GM23338 (cell line): ENCODE results near the gene SLC36A3. TPM values are rescaled to one million over a fixed set of nuclear protein-coding genes. Genes with fewer than 3 reads are reported as not detected.
A peak's percentile ranks its signal among the peaks of the same experiment; 100 is the strongest.

ENCODE experiments used
- ATAC-seq: fragments of 200-7000 bp; cut with Tn5 transposase; 3 replicates; pipeline ENCODE4 v1.9.1; 2020
- DNase-seq: peaks from one replicate; pipeline ENCODE4 v3.0.0-alpha.2; 2015; ENCODE audit warnings: low spot score
- H2AFZ ChIP-seq: fragments of 200-600 bp; sonication (generic); 2 replicates; pipeline ENCODE4 v1.8.0; 2016; ENCODE audit warnings: antibody characterized with exemption, mild to moderate bottlenecking, moderate library complexity
- H3F3A ChIP-seq: fragments of 200-600 bp; sonication (generic); replicated peaks from 2 replicates; pipeline ENCODE4 v1.8.0; 2017; ENCODE audit warnings: antibody characterized with exemption, mixed run types, low read depth
- H3K27ac ChIP-seq: fragments of 200-600 bp; sonication (generic); 2 replicates; pipeline ENCODE4 v1.6.1; 2016; ENCODE audit warnings: low read depth
- H3K27me3 ChIP-seq: fragments of 200-600 bp; sonication (generic); 2 replicates; pipeline ENCODE4 v1.8.0; 2016; ENCODE audit warnings: mild to moderate bottlenecking, mixed run types, moderate library complexity; ENCODE audit not compliant: insufficient read depth
- H3K36me3 ChIP-seq: fragments of 200-600 bp; sonication (generic); 2 replicates; pipeline ENCODE4 v1.8.0; 2016; ENCODE audit warnings: mild to moderate bottlenecking; ENCODE audit not compliant: insufficient read depth
- H3K4me1 ChIP-seq: fragments of 200-600 bp; sonication (generic); 2 replicates; pipeline ENCODE4 v1.8.0; 2016; ENCODE audit warnings: mild to moderate bottlenecking, moderate library complexity; ENCODE audit not compliant: insufficient read depth
- H3K4me2 ChIP-seq: fragments of 200-600 bp; sonication (generic); 2 replicates; pipeline ENCODE4 v1.7.1; 2017; ENCODE audit warnings: mixed run types
- H3K4me3 ChIP-seq: fragments of 200-600 bp; sonication (generic); 2 replicates; pipeline ENCODE4 v1.6.1; 2016; ENCODE audit warnings: mixed run types
- H3K79me2 ChIP-seq: fragments of 200-600 bp; sonication (generic); replicated peaks from 2 replicates; pipeline ENCODE4 v1.8.0; 2017; ENCODE audit warnings: mild to moderate bottlenecking; ENCODE audit not compliant: insufficient read depth
- H3K9me2 ChIP-seq: fragments of 200-600 bp; sonication (generic); 2 replicates; pipeline ENCODE4 v1.8.0; 2017; ENCODE audit not compliant: insufficient read depth
- H4K20me1 ChIP-seq: fragments of 200-600 bp; sonication (generic); replicated peaks from 2 replicates; pipeline ENCODE4 v1.8.0; 2017; ENCODE audit warnings: mild to moderate bottlenecking; ENCODE audit not compliant: insufficient read depth
- H3K27ac Mint-ChIP-seq: 2 replicates; pipeline ENCODE4 v1.8.0; 2020; ENCODE audit warnings: inconsistent platforms, mild to moderate bottlenecking, moderate library complexity, mixed read lengths
- H3K27me3 Mint-ChIP-seq: 3 replicates; pipeline ENCODE4 v1.8.0; 2022; ENCODE audit warnings: low read depth, mild to moderate bottlenecking, moderate library complexity, mixed read lengths, inconsistent platforms; ENCODE audit not compliant: insufficient read depth, poor library complexity
- H3K36me3 Mint-ChIP-seq: 3 replicates; pipeline ENCODE4 v1.8.0; 2021; ENCODE audit warnings: low read depth, mild to moderate bottlenecking, inconsistent platforms, moderate library complexity, mixed read lengths
- H3K4me1 Mint-ChIP-seq: 3 replicates; pipeline ENCODE4 v1.8.0; 2020; ENCODE audit warnings: mild to moderate bottlenecking, inconsistent platforms, mixed read lengths
- H3K4me3 Mint-ChIP-seq: 3 replicates; pipeline ENCODE4 v1.8.0; 2021; ENCODE audit warnings: moderate library complexity, mild to moderate bottlenecking, inconsistent platforms, mixed read lengths
- H3K9me3 Mint-ChIP-seq: 3 replicates; pipeline ENCODE4 v1.8.0; 2020; ENCODE audit warnings: moderate library complexity, mild to moderate bottlenecking, inconsistent platforms, mixed read lengths
- CREB1 ChIP-seq: fragments of 250-450 bp; sonication (Bioruptor Pico); IDR thresholded peaks from 2 replicates; pipeline ENCODE4 v1.5.0; 2020; ENCODE audit warnings: low read depth, mild to moderate bottlenecking, moderate library complexity
- EZH2 ChIP-seq: fragments of 200-600 bp; sonication (generic); IDR thresholded peaks from one replicate; pipeline ENCODE4 v1.8.0; 2017; ENCODE audit warnings: antibody characterized with exemption, mild to moderate bottlenecking, low read depth; ENCODE audit not compliant: unreplicated experiment
- EZH2phosphoT487 ChIP-seq: fragments of 200-600 bp; sonication (generic); IDR thresholded peaks from one replicate; pipeline ENCODE4 v1.8.1; 2018; ENCODE audit warnings: antibody characterized with exemption; ENCODE audit not compliant: unreplicated experiment
- JUNB ChIP-seq: IDR thresholded peaks from one replicate; pipeline ENCODE4 v1.6.1; 2016; ENCODE audit warnings: antibody characterized with exemption; ENCODE audit not compliant: unreplicated experiment
- NANOG ChIP-seq: IDR thresholded peaks from 2 replicates; pipeline ENCODE4 v1.6.1; 2016; ENCODE audit warnings: antibody characterized with exemption, borderline replicate concordance
- POLR2AphosphoS5 ChIP-seq: IDR thresholded peaks from 2 replicates; pipeline ENCODE4 v1.6.1; 2016; ENCODE audit warnings: antibody characterized with exemption, low read depth
- STAT1 ChIP-seq: IDR thresholded peaks from one replicate; pipeline ENCODE4 v1.6.1; 2016; ENCODE audit warnings: antibody characterized with exemption; ENCODE audit not compliant: unreplicated experiment
- ZNF114 ChIP-seq: fragments of 250-450 bp; sonication (Bioruptor Pico); IDR thresholded peaks from 2 replicates; pipeline ENCODE4 v1.5.0; 2020; ENCODE audit warnings: mild to moderate bottlenecking, moderate library complexity
- ZNF331 ChIP-seq: fragments of 250-450 bp; sonication (Bioruptor Pico); IDR thresholded peaks from 2 replicates; pipeline ENCODE4 v1.5.0; 2020; ENCODE audit warnings: low read depth, mild to moderate bottlenecking, moderate library complexity
- polyA plus RNA-seq: library from polyadenylated mRNA; unstranded; fragments of >200 nt; fragmentation: Nextera tagmentation; extraction: Ambion mirVana; gene quantifications from 2 replicates; pipeline ENCODE4 v1.2.1, GENCODE V29; 2016
- total RNA-seq: library from RNA; depleted of rRNA; stranded (reverse); fragments of >200 nt; shearing (Covaris generic); gene quantifications from 2 replicates; pipeline ENCODE4 v1.2.3, GENCODE V29; 2014
- TF ChIP-seq, protein P1 (sequence below): IDR thresholded peaks from 2 replicates; pipeline ENCODE4 v1.6.1; 2016; ENCODE audit warnings: antibody characterized with exemption
- TF ChIP-seq, protein P2 (sequence below), 2 experiments: fragments of 200-600 bp in 1 of 2; sonication (generic) in 1 of 2; conservative IDR thresholded peaks; 2 replicates each; pipeline versions ENCODE4 v1.5.1 to v1.6.1; 2016 to 2017; ENCODE audit warnings: antibody characterized with exemption in 2 of 2, low read depth in 2 of 2, mild to moderate bottlenecking in 2 of 2, moderate library complexity in 1 of 2
- TF ChIP-seq, protein P3 (sequence below): fragments of 250-450 bp; sonication (Bioruptor Pico); IDR thresholded peaks from 2 replicates; pipeline ENCODE4 v1.5.0; 2020; ENCODE audit warnings: mild to moderate bottlenecking, moderate library complexity

SLC36A3 gene
- total and polyA plus RNA-seq, 2 experiments from 2014 or later: not detected

DNA sequence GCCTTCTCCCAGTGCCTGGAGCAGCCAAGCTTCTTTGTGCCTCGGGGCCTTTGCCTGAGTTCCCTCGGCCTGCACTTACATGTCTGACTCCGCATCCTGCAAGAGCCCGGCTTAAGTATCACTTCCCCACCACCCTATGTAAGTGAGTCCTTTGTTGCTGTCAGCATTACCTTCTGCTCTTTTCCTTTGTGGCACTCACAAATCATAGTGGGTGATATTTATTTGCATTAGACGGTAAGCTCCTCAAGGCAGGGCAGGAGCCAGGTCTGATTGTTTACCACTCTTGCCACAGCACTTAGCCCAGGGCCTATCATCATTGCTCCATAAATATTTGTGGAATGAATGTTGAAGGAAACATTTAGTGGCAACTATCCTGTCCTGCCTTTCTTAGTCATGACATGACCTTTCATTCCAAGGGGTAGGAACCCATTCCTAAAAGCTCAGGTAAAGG is 45.8 kb downstream of the SLC36A3 start:
- H3K9me2 ChIP-seq: no peaks in the 10 kb centered on the region
- H3K4me1 ChIP-seq: peaks cover 9% of the 10 kb centered on the region
- H3K4me2 ChIP-seq: no peak overlapping the region
- no peak overlapping the region for H3K4me3 ChIP-seq
- no peaks in the 10 kb centered on the region for H3K36me3 ChIP-seq
- Mint-ChIP-seq H3K9me3 (no peaks in the 10 kb centered on the region), H3K27me3 (peaks cover 6% of the 10 kb centered on the region), H3K27ac (peak overlapping the region; percentile 40; the same call in 1 of the 2 replicates), H3K36me3 (no peaks in the 10 kb centered on the region; the same call in 2 of the 3 replicates), H3K4me3 (no peak overlapping the region), H3K4me1 (peaks cover 22% of the 10 kb centered on the region)
- no peaks in the 10 kb centered on the region for H4K20me1 ChIP-seq
- H3K79me2 ChIP-seq: peaks cover 21% of the 10 kb centered on the region
- H2AFZ ChIP-seq: no peak overlapping the region
- H3K27me3 ChIP-seq: no peaks in the 10 kb centered on the region
- peak overlapping the region; percentile 9; the same call in 1 of the 2 replicates for H3K27ac ChIP-seq
- ATAC-seq (no peak), DNase-seq (no peak)
- no peaks in the 10 kb centered on the region for H3F3A ChIP-seq
- TF ChIP-seq, protein P1, sequence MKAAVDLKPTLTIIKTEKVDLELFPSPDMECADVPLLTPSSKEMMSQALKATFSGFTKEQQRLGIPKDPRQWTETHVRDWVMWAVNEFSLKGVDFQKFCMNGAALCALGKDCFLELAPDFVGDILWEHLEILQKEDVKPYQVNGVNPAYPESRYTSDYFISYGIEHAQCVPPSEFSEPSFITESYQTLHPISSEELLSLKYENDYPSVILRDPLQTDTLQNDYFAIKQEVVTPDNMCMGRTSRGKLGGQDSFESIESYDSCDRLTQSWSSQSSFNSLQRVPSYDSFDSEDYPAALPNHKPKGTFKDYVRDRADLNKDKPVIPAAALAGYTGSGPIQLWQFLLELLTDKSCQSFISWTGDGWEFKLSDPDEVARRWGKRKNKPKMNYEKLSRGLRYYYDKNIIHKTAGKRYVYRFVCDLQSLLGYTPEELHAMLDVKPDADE: no peak
- TF ChIP-seq, protein P2, sequence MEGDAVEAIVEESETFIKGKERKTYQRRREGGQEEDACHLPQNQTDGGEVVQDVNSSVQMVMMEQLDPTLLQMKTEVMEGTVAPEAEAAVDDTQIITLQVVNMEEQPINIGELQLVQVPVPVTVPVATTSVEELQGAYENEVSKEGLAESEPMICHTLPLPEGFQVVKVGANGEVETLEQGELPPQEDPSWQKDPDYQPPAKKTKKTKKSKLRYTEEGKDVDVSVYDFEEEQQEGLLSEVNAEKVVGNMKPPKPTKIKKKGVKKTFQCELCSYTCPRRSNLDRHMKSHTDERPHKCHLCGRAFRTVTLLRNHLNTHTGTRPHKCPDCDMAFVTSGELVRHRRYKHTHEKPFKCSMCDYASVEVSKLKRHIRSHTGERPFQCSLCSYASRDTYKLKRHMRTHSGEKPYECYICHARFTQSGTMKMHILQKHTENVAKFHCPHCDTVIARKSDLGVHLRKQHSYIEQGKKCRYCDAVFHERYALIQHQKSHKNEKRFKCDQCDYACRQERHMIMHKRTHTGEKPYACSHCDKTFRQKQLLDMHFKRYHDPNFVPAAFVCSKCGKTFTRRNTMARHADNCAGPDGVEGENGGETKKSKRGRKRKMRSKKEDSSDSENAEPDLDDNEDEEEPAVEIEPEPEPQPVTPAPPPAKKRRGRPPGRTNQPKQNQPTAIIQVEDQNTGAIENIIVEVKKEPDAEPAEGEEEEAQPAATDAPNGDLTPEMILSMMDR (conservative IDR thresholded peaks at IDR 0.05; ENCODE audit: low read depth in 2 of 2): no peak
- TF ChIP-seq ZNF114 (CRISPR knock-in tag) (no peak), EZH2phosphoT487 (no peak), NANOG (no peak), JUNB (no peak), STAT1 (no peak), POLR2AphosphoS5 (no peak), EZH2 (no peak), ZNF331 (CRISPR knock-in tag) (no peak)

DNA sequence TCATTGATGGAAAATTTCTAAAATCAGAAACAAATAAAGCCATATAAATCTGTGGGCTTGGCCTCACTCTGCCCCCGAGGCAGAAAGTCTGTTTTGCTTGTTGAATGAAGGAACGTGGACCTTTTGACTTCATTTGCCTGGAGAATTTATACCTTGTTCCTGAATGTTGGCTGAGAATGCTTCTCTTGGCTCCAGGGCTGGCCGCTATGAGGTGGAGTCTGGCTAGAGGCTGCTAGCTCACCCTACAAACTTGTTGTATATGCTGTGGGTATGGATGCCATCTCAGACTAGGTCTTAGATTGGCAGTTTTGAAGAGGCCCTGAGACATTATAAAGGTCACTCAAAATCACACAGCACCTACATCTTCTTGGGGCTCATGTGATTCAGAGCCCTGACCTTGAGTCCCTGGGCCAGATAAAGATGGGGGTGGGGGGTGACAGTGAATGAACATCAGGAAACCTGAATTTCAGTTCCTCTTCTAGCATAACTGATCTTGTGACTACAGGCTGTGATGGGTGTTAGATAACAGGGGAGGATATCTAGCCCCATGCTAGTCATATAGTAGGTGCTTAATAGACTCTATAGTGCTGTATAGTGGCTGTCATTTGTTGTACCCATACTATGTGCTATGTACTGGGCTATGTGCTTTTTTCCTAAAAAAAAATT is 47.8 kb downstream of the SLC36A3 start:
- no peak overlapping the region for H3K4me2 ChIP-seq
- Mint-ChIP-seq H3K4me3 (no peak overlapping the region), H3K27me3 (peaks cover 9% of the 10 kb centered on the region)
- TF ChIP-seq, protein P3, sequence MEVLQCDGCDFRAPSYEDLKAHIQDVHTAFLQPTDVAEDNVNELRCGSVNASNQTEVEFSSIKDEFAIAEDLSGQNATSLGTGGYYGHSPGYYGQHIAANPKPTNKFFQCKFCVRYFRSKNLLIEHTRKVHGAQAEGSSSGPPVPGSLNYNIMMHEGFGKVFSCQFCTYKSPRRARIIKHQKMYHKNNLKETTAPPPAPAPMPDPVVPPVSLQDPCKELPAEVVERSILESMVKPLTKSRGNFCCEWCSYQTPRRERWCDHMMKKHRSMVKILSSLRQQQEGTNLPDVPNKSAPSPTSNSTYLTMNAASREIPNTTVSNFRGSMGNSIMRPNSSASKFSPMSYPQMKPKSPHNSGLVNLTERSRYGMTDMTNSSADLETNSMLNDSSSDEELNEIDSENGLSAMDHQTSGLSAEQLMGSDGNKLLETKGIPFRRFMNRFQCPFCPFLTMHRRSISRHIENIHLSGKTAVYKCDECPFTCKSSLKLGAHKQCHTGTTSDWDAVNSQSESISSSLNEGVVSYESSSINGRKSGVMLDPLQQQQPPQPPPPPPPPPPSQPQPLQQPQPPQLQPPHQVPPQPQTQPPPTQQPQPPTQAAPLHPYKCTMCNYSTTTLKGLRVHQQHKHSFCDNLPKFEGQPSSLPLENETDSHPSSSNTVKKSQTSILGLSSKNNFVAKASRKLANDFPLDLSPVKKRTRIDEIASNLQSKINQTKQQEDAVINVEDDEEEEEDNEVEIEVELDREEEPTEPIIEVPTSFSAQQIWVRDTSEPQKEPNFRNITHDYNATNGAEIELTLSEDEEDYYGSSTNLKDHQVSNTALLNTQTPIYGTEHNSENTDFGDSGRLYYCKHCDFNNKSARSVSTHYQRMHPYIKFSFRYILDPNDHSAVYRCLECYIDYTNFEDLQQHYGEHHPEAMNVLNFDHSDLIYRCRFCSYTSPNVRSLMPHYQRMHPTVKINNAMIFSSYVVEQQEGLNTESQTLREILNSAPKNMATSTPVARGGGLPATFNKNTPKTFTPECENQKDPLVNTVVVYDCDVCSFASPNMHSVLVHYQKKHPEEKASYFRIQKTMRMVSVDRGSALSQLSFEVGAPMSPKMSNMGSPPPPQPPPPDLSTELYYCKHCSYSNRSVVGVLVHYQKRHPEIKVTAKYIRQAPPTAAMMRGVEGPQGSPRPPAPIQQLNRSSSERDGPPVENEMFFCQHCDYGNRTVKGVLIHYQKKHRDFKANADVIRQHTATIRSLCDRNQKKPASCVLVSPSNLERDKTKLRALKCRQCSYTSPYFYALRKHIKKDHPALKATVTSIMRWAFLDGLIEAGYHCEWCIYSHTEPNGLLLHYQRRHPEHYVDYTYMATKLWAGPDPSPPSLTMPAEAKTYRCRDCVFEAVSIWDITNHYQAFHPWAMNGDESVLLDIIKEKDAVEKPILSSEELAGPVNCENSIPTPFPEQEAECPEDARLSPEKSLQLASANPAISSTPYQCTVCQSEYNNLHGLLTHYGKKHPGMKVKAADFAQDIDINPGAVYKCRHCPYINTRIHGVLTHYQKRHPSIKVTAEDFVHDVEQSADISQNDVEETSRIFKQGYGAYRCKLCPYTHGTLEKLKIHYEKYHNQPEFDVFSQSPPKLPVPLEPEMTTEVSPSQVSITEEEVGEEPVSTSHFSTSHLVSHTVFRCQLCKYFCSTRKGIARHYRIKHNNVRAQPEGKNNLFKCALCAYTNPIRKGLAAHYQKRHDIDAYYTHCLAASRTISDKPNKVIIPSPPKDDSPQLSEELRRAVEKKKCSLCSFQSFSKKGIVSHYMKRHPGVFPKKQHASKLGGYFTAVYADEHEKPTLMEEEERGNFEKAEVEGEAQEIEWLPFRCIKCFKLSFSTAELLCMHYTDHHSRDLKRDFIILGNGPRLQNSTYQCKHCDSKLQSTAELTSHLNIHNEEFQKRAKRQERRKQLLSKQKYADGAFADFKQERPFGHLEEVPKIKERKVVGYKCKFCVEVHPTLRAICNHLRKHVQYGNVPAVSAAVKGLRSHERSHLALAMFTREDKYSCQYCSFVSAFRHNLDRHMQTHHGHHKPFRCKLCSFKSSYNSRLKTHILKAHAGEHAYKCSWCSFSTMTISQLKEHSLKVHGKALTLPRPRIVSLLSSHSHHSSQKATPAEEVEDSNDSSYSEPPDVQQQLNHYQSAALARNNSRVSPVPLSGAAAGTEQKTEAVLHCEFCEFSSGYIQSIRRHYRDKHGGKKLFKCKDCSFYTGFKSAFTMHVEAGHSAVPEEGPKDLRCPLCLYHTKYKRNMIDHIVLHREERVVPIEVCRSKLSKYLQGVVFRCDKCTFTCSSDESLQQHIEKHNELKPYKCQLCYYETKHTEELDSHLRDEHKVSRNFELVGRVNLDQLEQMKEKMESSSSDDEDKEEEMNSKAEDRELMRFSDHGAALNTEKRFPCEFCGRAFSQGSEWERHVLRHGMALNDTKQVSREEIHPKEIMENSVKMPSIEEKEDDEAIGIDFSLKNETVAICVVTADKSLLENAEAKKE (CRISPR knock-in tag): no peak
- TF ChIP-seq, protein P1: no peak
- TF ChIP-seq CREB1 (CRISPR knock-in tag): no peak

More for the DNA sequence above, 47.8 kb downstream of the SLC36A3 start:
- H3K4me1 ChIP-seq: peaks cover 20% of the 10 kb centered on the region
- no peak overlapping the region for H3K27ac Mint-ChIP-seq
- H3K4me1 Mint-ChIP-seq: peaks cover 29% of the 10 kb centered on the region
- no peaks in the 10 kb centered on the region for H3K36me3 ChIP-seq
- H3K4me3 ChIP-seq: no peak overlapping the region
- no peak overlapping the region for H3K27ac ChIP-seq
- H3K36me3 Mint-ChIP-seq: no peaks in the 10 kb centered on the region; the same call in 2 of the 3 replicates
- no peaks in the 10 kb centered on the region for H4K20me1 ChIP-seq
- H3K9me2 ChIP-seq: no peaks in the 10 kb centered on the region
- DNase-seq: no peak
- no peaks in the 10 kb centered on the region for H3K9me3 Mint-ChIP-seq
- H3K79me2 ChIP-seq: peaks cover 21% of the 10 kb centered on the region
- no peak for ATAC-seq
- no peaks in the 10 kb centered on the region for H3F3A ChIP-seq
- no peak overlapping the region for H2AFZ ChIP-seq
- H3K27me3 ChIP-seq: no peaks in the 10 kb centered on the region
